GM12891 (cell line): Measurements from ENCODE around the gene CXCR3.

Experiments
- POLR2A ChIP-seq: IDR thresholded peaks from 2 replicates; pipeline ENCODE4 v1.6.1; 2011; ENCODE audit warnings: low read depth, low read length, control low read depth
- POLR2AphosphoS5 ChIP-seq: IDR thresholded peaks from 2 replicates; pipeline ENCODE4 v1.6.1; 2011; ENCODE audit warnings: low read depth, low read length, control low read depth
- TAF1 ChIP-seq: IDR thresholded peaks from 2 replicates; pipeline ENCODE4 v1.6.1; 2011; ENCODE audit warnings: low read depth, low read length, control low read depth

- TF ChIP-seq TAF1 (no peak), POLR2AphosphoS5 (no peak), POLR2A (no peak)
Observed at GRCh38 chrX:71615954-71616353, 2.4 kb downstream of the CXCR3 start.
